HEK293T (cell line): ENCODE data around the gene COG2.
"Not testable (repeated sequence)": the region's sequence is repeated elsewhere in the genome, so short reads cannot be mapped to it uniquely, and the experiment has no call there.

Source experiments
- CTCF ChIA-PET: fragments of 350-600 bp; formaldehyde crosslinking; extraction: SDS; loops from one replicate; lab custom pipeline; 2021; ENCODE audit warnings: antibody characterized with exemption, inconsistent platforms; lab: Yijun Ruan, JAX
- POLR2A ChIA-PET: fragments of 350-600 bp; formaldehyde crosslinking; extraction: SDS; loops from one replicate; lab custom pipeline; 2020; ENCODE audit warnings: antibody characterized with exemption, inconsistent platforms; lab: Yijun Ruan, JAX
- DNase-seq: peaks from one replicate; pipeline ENCODE4 v3.0.0; 2012; ENCODE audit warnings: mixed read lengths; ENCODE audit errors: extremely low spot score
- ARNT ChIP-seq: fragments of 450-650 bp; IDR thresholded peaks from 2 replicates; pipeline ENCODE4 v1.6.1; 2017; ENCODE audit warnings: mild to moderate bottlenecking
- BHLHE40 ChIP-seq: fragments of 450-650 bp; IDR thresholded peaks from 2 replicates; pipeline ENCODE4 v1.6.1; 2016; ENCODE audit warnings: mild to moderate bottlenecking, moderate library complexity, borderline replicate concordance
- CTBP1 ChIP-seq: fragments of 450-650 bp; IDR thresholded peaks from 2 replicates; pipeline ENCODE4 v1.6.1; 2016; ENCODE audit warnings: borderline replicate concordance
- ELF4 ChIP-seq: fragments of 450-650 bp; IDR thresholded peaks from 2 replicates; pipeline ENCODE4 v1.6.1; 2017; ENCODE audit warnings: antibody characterized with exemption
- FOXA1 ChIP-seq: fragments of 450-650 bp; IDR thresholded peaks from 2 replicates; pipeline ENCODE4 v1.6.1; 2016; ENCODE audit warnings: mild to moderate bottlenecking
- FOXK2 ChIP-seq: fragments of 450-650 bp; IDR thresholded peaks from 2 replicates; pipeline ENCODE4 v1.6.1; 2016; ENCODE audit warnings: mild to moderate bottlenecking
- FOXM1 ChIP-seq: fragments of 450-650 bp; IDR thresholded peaks from 2 replicates; pipeline ENCODE4 v1.6.1; 2017; ENCODE audit warnings: mild to moderate bottlenecking, borderline replicate concordance
- HDGF ChIP-seq: fragments of 450-650 bp; IDR thresholded peaks from 2 replicates; pipeline ENCODE4 v1.6.1; 2017; ENCODE audit warnings: antibody characterized with exemption, borderline replicate concordance
- L3MBTL2 ChIP-seq: fragments of 450-650 bp; conservative IDR thresholded peaks from 2 replicates; pipeline ENCODE4 v1.6.1; 2016; ENCODE audit warnings: mild to moderate bottlenecking
- LEF1 ChIP-seq: fragments of 450-650 bp; IDR thresholded peaks from 2 replicates; pipeline ENCODE4 v1.6.1; 2017; ENCODE audit warnings: mild to moderate bottlenecking, borderline replicate concordance
- NFRKB ChIP-seq: fragments of 450-650 bp; IDR thresholded peaks from 2 replicates; pipeline ENCODE4 v1.6.1; 2016; ENCODE audit warnings: mild to moderate bottlenecking, moderate library complexity
- SP1 ChIP-seq: fragments of 450-650 bp; IDR thresholded peaks from 2 replicates; pipeline ENCODE4 v1.6.1; 2017
- SUZ12 ChIP-seq: fragments of 450-650 bp; IDR thresholded peaks from 2 replicates; pipeline ENCODE4 v1.6.1; 2016; ENCODE audit warnings: mild to moderate bottlenecking
- TARDBP ChIP-seq: fragments of 450-650 bp; IDR thresholded peaks from 2 replicates; pipeline ENCODE4 v1.6.1; 2016
- ZNF384 ChIP-seq: fragments of 450-650 bp; IDR thresholded peaks from 2 replicates; pipeline ENCODE4 v1.6.1; 2016
- TF ChIP-seq, protein P1 (sequence below): fragments of 450-650 bp; IDR thresholded peaks from 2 replicates; pipeline ENCODE4 v1.6.1; 2016

The COG2 gene

GRCh38 chr1:230710543-230710904 lies 68.2 kb downstream of the COG2 start:
- no peak for TF ChIP-seq ELF4
- no peak for TF ChIP-seq FOXA1
- CTCF ChIA-PET = interaction anchor here (0.6 kb wide), 1 partner anchor 59 kb away, joined by 3 read pairs; no protein-coding TSS in a partner anchor
- DNase-seq = no peak
- POLR2A ChIA-PET = no interaction called here

- DNase-seq = no peak
- ChIA-PET POLR2A (no interaction called here), CTCF (no interaction called here)
- TF ChIP-seq FOXM1 (no peak), FOXK2 (no peak)
These were observed 69.0 kb downstream of the COG2 start for GRCh38 chr1:230711245-230711644.

DNA sequence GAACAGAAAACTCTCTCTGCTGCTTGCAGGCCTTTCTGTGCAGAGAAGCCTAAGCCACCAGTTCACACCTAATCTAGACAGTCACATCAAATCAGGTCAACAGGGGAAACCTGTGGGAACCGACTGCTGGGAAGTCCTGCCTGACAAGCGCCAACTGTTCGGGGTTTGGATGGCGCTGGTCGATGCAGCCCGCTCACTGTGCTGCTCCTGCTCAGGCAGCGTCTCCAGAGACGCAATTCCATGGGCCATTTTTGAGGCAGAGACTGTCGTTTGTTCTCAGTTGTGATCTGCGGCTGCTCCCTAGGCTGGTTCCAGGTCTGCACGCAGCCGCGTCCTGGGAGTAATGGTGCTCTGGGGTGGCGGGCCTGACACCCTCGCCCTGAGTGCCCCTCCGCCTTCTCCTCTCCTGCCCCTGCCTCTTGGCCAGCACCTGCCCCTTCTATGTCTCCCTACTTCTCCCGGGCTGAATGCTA lies 70.2 kb downstream of the COG2 start:
- ChIA-PET POLR2A (no interaction called here), CTCF (no interaction called here)
- DNase-seq = no peak
- no peak for TF ChIP-seq ARNT
- TF ChIP-seq BHLHE40 = no peak
- no peak for TF ChIP-seq CTBP1
- TF ChIP-seq NFRKB = no peak
- no peak for TF ChIP-seq HDGF

DNA sequence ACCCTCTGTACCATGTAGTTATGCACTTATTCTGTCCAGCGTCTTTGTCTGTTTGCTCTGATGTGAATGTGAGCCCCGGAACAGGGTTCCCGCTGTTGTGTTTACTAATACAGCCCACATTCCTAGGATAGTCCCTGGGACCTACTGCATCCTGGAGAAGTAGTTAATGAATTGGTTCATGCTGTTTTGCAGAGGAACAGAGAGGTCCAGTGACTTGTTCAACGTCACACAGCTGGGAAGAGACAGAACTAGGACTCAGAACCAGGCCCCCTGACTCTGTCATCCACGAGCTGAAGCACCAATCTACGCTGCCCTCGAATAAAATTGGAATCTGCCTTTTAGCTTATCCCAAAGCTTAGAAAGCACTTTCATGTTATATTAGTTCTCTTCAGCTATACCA lies 70.9 kb downstream of the COG2 start:
- CTCF ChIA-PET = interaction anchor here (0.5 kb wide), 1 partner anchor 546 kb away, joined by 3 read pairs; no protein-coding TSS in a partner anchor
- TF ChIP-seq FOXM1 = no peak
- TF ChIP-seq L3MBTL2 = no peak
- TF ChIP-seq, protein P1, sequence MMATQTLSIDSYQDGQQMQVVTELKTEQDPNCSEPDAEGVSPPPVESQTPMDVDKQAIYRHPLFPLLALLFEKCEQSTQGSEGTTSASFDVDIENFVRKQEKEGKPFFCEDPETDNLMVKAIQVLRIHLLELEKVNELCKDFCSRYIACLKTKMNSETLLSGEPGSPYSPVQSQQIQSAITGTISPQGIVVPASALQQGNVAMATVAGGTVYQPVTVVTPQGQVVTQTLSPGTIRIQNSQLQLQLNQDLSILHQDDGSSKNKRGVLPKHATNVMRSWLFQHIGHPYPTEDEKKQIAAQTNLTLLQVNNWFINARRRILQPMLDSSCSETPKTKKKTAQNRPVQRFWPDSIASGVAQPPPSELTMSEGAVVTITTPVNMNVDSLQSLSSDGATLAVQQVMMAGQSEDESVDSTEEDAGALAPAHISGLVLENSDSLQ = no peak
- TF ChIP-seq FOXA1 = no peak
- TF ChIP-seq FOXK2 = no peak
- TF ChIP-seq BHLHE40 = no peak
- TF ChIP-seq NFRKB = no peak
- no peak for TF ChIP-seq SP1
- TF ChIP-seq TARDBP = no peak
- no peak for TF ChIP-seq HDGF
- POLR2A ChIA-PET = no interaction called here
- DNase-seq = no peak

DNA sequence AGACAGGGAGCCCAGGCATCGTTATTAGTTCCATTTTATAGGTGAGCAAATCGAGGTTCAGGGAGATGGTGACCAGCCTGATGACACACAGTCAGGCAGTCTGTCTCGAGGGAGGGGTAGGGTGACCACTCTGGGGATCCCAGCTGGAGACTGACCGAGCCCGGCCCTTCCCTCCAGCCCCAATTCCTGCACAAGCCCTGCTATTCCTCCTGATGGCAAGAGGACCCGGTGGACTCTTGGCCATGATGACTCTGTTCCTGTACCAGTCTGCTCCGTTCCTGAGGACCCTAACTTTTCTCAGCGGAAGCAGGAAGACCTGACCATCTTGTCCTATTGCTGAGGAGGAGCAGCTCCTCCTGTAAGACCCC lies 71.2 kb downstream of the COG2 start:
- no peak for DNase-seq
- CTCF ChIA-PET = interaction anchor here (0.5 kb wide), 1 partner anchor 547 kb away, joined by 3 read pairs; no protein-coding TSS in a partner anchor
- POLR2A ChIA-PET = no interaction called here
- TF ChIP-seq BHLHE40 = no peak
- no peak for TF ChIP-seq TARDBP
- TF ChIP-seq, protein P1 = no peak
- TF ChIP-seq ELF4 = no peak
- no peak for TF ChIP-seq NFRKB
- TF ChIP-seq ARNT = no peak
- no peak for TF ChIP-seq FOXA1
- TF ChIP-seq L3MBTL2 = no peak
- TF ChIP-seq SUZ12 = no peak
- no peak for TF ChIP-seq FOXK2
- TF ChIP-seq FOXM1 = no peak

DNA sequence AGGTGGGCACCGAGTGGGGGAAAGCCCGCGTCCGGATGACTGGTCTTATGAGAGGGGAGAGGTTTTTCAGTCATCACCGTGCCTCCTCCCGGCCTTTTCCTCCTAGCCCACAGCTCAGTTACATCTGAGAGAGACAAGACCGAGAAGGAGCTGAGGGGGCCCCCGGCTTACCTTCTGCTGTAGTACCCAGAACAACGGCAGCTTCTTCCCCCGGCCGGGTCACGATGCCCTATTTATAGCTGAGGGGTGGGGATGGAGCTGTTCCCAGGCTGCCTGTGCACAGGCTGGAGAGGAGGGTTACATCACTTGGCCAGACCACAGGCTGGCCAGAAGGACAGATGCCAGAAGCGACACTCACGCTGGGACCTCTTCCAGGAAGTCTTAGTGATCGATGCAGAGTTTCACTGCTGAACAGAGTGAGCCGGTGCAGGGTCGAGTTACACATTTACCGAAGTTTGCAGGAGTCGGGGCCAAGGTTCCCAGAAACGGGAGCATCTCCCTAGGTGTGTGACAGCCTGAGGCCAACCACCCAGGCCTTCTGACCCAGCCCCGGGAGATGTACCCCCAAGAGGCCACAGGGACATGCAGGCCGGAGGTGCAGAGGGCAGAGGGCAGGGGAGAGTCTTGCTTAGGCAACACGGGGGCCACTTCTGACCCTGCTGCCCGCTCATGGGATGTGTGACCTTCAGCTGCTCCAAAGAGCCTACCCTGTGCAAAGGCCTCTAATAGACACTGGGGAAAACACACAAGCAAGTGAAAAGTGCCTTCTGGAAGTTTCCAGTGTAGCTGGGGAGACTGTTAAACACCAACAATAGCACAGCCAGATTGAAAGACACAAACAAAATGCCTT lies 71.9 kb downstream of the COG2 start, which contains the start of gene AGT:
AGT (minus strand) TSS at position 208 of the 850 bp plus-strand sequence. CDS start 3,299 bp downstream, outside the sequence.
- CTCF ChIA-PET = interaction anchor here (0.5 kb wide), 1 partner anchor 547 kb away, joined by 3 read pairs; no protein-coding TSS in a partner anchor
- POLR2A ChIA-PET = no interaction called here
- TF ChIP-seq FOXA1 (no peak), FOXM1 (no peak), CTBP1 (no peak), L3MBTL2 (no peak), ARNT (no peak), LEF1 (no peak), SUZ12 (no peak), FOXK2 (no peak), ELF4 (no peak), NFRKB (no peak), HDGF (no peak), BHLHE40 (no peak), TARDBP (no peak), ZNF384 (no peak), SP1 (no peak)
- TF ChIP-seq, protein P1 = no peak
- DNase-seq = no peak

DNA sequence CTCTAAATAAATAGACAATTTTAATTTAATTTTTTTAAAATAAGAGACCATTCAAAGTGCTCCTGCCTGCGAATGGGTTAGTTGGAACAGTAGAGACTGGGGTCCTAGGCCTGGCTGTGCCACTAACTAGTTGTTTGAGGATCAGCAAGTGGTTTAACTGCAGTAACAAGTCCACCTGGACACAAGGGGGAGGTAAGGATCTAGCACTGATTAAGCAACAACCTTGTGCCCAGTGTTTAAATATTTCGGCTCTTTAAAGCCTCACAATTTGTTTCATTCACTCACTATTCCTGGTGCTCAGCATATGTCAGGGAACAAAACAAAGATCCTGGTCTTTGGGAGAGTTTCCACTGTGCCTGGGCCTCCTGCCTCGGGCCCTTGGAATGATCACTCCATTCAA lies 73.2 kb downstream of the COG2 start:
- TF ChIP-seq NFRKB (no peak), FOXA1 (no peak), SUZ12 (no peak), LEF1 (no peak), ELF4 (no peak), L3MBTL2 (no peak), TARDBP (no peak), BHLHE40 (no peak), FOXK2 (no peak), CTBP1 (no peak), ZNF384 (no peak)
- ChIA-PET CTCF (no interaction called here), POLR2A (no interaction called here)
- DNase-seq = no peak

DNA sequence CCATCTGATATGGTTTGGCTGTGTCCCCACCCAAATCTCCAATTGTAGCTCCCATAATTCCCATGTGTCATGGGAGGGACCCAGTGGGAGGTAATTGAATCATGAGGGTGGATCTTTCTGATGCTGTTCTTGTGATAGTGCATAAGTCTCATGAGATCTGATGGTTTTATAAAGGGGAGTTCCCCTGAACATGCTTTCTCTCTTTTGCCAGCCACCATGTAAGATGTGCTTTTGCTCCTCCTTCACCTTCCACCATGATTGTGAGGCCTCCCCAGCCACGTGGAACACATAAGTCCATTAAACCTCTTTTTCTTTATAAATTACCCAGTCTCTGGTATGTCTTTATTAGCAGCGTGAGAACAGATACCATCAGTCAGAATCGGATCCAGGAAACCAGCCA lies 74.2 kb downstream of the COG2 start:
- CTCF ChIA-PET = interaction anchor here (0.7 kb wide), 1 partner anchor 74 kb away, joined by 3 read pairs; no protein-coding TSS in a partner anchor
- DNase-seq, POLR2A ChIA-PET: not testable (repeated sequence)
